WTC11 (cell line): ENCODE results near the gene CRIP1. TPM values are rescaled to one million over a fixed set of nuclear protein-coding genes. Genes with fewer than 3 reads are reported as not detected.
A peak's percentile ranks its signal among the peaks of the same experiment; 100 is the strongest.

ENCODE experiments used
- ATAC-seq: fragments of 200-7000 bp; cut with Tn5 transposase; 2 replicates; pipeline ENCODE4 v1.10.0; 2021; ENCODE audit warnings: mild to moderate bottlenecking, moderate library complexity
- CTCF ChIA-PET: fragments of 300-600 bp; sonication (Branson Sonifier 250); formaldehyde crosslinking; loops from one replicate; lab custom pipeline; 2021; ENCODE audit warnings: antibody characterized with exemption; lab: Charles Lee
- POLR2A ChIA-PET: fragments of 350-600 bp; sonication (Branson Sonifier 250); formaldehyde crosslinking; loops from one replicate; lab custom pipeline; 2021; ENCODE audit warnings: antibody characterized with exemption; lab: Charles Lee
- DNase-seq: peaks from one replicate; pipeline ENCODE4 v3.0.0; 2021; ENCODE audit warnings: low spot score
- H3K27ac Mint-ChIP-seq: 2 replicates; pipeline ENCODE4 v1.8.0; 2021; ENCODE audit warnings: mixed read lengths
- H3K27me3 Mint-ChIP-seq: 2 replicates; pipeline ENCODE4 v1.8.0; 2021; ENCODE audit warnings: low read depth, mild to moderate bottlenecking, moderate library complexity, mixed read lengths
- H3K36me3 Mint-ChIP-seq: 2 replicates; pipeline ENCODE4 v1.8.0; 2021; ENCODE audit warnings: mixed read lengths
- H3K4me1 Mint-ChIP-seq: 2 replicates; pipeline ENCODE4 v1.8.0; 2022; ENCODE audit warnings: mixed read lengths
- H3K4me3 Mint-ChIP-seq: 2 replicates; pipeline ENCODE4 v1.8.0; 2021; ENCODE audit warnings: mild to moderate bottlenecking, moderate library complexity, mixed read lengths
- H3K9me3 Mint-ChIP-seq: 2 replicates; pipeline ENCODE4 v1.8.0; 2021; ENCODE audit warnings: mixed read lengths
- CDX4 ChIP-seq: fragments of 250-450 bp; sonication (Bioruptor Pico); IDR thresholded peaks from 2 replicates; pipeline ENCODE4 v1.9.0; 2021; ENCODE audit warnings: moderate library complexity, mild to moderate bottlenecking, inconsistent platforms, borderline replicate concordance
- MAX ChIP-seq: sonication (generic); formaldehyde crosslinking; IDR thresholded peaks from 2 replicates; pipeline ENCODE4 v1.8.0; 2022; ENCODE audit warnings: mild to moderate bottlenecking, missing genetic modification reagents
- NFYB ChIP-seq: sonication (generic); formaldehyde crosslinking; conservative IDR thresholded peaks from 2 replicates; pipeline ENCODE4 v1.8.0; 2022; ENCODE audit warnings: low read depth, missing genetic modification reagents
- ZNF138 ChIP-seq: sonication (generic); formaldehyde crosslinking; conservative IDR thresholded peaks from 2 replicates; pipeline ENCODE4 v1.8.1; 2022; ENCODE audit warnings: mild to moderate bottlenecking, moderate library complexity, missing genetic modification reagents
- ZNF232 ChIP-seq: sonication (generic); formaldehyde crosslinking; IDR thresholded peaks from 2 replicates; pipeline ENCODE4 v1.8.0; 2022; ENCODE audit warnings: mild to moderate bottlenecking, missing genetic modification reagents
- ZNF396 ChIP-seq: fragments of 250-450 bp; sonication (Bioruptor Pico); IDR thresholded peaks from 2 replicates; pipeline ENCODE4 v1.8.0; 2021; ENCODE audit warnings: mild to moderate bottlenecking, moderate library complexity, borderline replicate concordance
- total RNA-seq: library from RNA; stranded (reverse); gene quantifications from 3 replicates; pipeline ENCODE4 v1.2.3, GENCODE V29; 2021
- TF ChIP-seq, protein P1 (sequence below): sonication (generic); formaldehyde crosslinking; IDR thresholded peaks from 2 replicates; pipeline ENCODE4 v1.8.1; 2023; ENCODE audit warnings: mild to moderate bottlenecking, missing genetic modification reagents, moderate library complexity
- TF ChIP-seq, protein P2 (sequence below): sonication (generic); formaldehyde crosslinking; conservative IDR thresholded peaks from 2 replicates; pipeline ENCODE4 v1.8.1; 2023; ENCODE audit warnings: mild to moderate bottlenecking, low read depth, missing genetic modification reagents, moderate library complexity
- TF ChIP-seq, protein P3 (sequence below): sonication (generic); formaldehyde crosslinking; IDR thresholded peaks from 2 replicates; pipeline ENCODE4 v1.8.1; 2023; ENCODE audit warnings: mild to moderate bottlenecking, moderate library complexity, missing genetic modification reagents
- TF ChIP-seq, protein P4 (sequence below): sonication (generic); formaldehyde crosslinking; IDR thresholded peaks from 2 replicates; pipeline ENCODE4 v1.8.1; 2022; ENCODE audit warnings: missing genetic modification reagents, borderline replicate concordance
- TF ChIP-seq, protein P5 (sequence below): fragments of 200-600 bp; IDR thresholded peaks from 2 replicates; pipeline ENCODE4 v1.8.0; 2022; ENCODE audit warnings: antibody characterized with exemption

Gene CRIP1
- total RNA-seq, 1 experiment from 2014 or later = 9.0 TPM

- TF ChIP-seq, protein P1, sequence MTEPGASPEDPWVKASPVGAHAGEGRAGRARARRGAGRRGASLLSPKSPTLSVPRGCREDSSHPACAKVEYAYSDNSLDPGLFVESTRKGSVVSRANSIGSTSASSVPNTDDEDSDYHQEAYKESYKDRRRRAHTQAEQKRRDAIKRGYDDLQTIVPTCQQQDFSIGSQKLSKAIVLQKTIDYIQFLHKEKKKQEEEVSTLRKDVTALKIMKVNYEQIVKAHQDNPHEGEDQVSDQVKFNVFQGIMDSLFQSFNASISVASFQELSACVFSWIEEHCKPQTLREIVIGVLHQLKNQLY (CRISPR knock-in tag) = no peak
- TF ChIP-seq, protein P2, sequence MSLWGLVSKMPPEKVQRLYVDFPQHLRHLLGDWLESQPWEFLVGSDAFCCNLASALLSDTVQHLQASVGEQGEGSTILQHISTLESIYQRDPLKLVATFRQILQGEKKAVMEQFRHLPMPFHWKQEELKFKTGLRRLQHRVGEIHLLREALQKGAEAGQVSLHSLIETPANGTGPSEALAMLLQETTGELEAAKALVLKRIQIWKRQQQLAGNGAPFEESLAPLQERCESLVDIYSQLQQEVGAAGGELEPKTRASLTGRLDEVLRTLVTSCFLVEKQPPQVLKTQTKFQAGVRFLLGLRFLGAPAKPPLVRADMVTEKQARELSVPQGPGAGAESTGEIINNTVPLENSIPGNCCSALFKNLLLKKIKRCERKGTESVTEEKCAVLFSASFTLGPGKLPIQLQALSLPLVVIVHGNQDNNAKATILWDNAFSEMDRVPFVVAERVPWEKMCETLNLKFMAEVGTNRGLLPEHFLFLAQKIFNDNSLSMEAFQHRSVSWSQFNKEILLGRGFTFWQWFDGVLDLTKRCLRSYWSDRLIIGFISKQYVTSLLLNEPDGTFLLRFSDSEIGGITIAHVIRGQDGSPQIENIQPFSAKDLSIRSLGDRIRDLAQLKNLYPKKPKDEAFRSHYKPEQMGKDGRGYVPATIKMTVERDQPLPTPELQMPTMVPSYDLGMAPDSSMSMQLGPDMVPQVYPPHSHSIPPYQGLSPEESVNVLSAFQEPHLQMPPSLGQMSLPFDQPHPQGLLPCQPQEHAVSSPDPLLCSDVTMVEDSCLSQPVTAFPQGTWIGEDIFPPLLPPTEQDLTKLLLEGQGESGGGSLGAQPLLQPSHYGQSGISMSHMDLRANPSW (CRISPR knock-in tag) = no peak
- TF ChIP-seq CDX4 (CRISPR knock-in tag) (no peak), ZNF396 (no peak), ZNF232 (CRISPR knock-in tag) (no peak), MAX (CRISPR knock-in tag) (no peak), ZNF138 (no peak)
- TF ChIP-seq, protein P3, sequence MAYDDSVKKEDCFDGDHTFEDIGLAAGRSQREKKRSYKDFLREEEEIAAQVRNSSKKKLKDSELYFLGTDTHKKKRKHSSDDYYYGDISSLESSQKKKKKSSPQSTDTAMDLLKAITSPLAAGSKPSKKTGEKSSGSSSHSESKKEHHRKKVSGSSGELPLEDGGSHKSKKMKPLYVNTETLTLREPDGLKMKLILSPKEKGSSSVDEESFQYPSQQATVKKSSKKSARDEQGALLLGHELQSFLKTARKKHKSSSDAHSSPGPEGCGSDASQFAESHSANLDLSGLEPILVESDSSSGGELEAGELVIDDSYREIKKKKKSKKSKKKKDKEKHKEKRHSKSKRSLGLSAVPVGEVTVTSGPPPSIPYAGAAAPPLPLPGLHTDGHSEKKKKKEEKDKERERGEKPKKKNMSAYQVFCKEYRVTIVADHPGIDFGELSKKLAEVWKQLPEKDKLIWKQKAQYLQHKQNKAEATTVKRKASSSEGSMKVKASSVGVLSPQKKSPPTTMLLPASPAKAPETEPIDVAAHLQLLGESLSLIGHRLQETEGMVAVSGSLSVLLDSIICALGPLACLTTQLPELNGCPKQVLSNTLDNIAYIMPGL (CRISPR knock-in tag) = no peak
- TF ChIP-seq, protein P4, sequence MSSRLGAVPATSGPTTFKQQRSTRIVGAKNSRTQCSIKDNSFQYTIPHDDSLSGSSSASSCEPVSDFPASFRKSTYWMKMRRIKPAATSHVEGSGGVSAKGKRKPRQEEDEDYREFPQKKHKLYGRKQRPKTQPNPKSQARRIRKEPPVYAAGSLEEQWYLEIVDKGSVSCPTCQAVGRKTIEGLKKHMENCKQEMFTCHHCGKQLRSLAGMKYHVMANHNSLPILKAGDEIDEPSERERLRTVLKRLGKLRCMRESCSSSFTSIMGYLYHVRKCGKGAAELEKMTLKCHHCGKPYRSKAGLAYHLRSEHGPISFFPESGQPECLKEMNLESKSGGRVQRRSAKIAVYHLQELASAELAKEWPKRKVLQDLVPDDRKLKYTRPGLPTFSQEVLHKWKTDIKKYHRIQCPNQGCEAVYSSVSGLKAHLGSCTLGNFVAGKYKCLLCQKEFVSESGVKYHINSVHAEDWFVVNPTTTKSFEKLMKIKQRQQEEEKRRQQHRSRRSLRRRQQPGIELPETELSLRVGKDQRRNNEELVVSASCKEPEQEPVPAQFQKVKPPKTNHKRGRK = no peak
- H3K4me1 Mint-ChIP-seq = no peaks in the 10 kb centered on the region
- DNase-seq = no peak
- H3K27ac Mint-ChIP-seq = no peak overlapping the region
- peaks cover 22% of the 10 kb centered on the region for H3K36me3 Mint-ChIP-seq
- peak; percentile 6 for ATAC-seq
- no peaks in the 10 kb centered on the region for H3K9me3 Mint-ChIP-seq
- ChIA-PET POLR2A (no interaction called here), CTCF (interaction anchor here (0.6 to 2.0 kb wide), 21 partner anchors 8 to 199 kb away, joined by 3 to 16 read pairs (median 5); partner anchors contain the start of gene CRIP1)
- no peaks in the 10 kb centered on the region for H3K27me3 Mint-ChIP-seq
- H3K4me3 Mint-ChIP-seq = no peak overlapping the region
Measured at GRCh38 chr14:105447651-105448640, 38.7 kb upstream of the CRIP1 start.

DNA sequence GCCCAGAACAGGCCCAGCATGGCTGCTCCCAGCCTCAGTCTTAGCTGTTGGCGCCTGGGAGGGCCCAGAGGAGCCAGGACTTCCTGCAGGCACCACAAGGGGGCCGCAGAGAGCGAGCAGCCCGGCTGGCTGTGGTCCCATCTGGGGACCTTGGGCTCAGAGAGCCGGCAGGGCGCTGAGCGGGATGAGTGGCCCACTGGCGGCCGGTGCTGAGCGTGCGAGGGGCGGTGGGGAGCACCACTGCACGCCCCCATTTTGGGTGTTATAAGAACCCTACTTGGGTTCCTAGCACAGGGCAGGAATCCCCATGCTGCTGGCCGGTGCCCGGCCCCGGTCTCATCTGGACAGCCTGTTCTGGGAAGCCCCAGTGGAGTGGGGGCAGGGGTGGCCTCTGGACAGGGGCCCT lies 38.0 kb upstream of the CRIP1 start:
- POLR2A ChIA-PET = no interaction called here
- no peaks in the 10 kb centered on the region for H3K4me1 Mint-ChIP-seq

More for the DNA sequence above, 38.0 kb upstream of the CRIP1 start:
- ATAC-seq (peak; percentile 91), DNase-seq (peak; percentile 83)
- no peaks in the 10 kb centered on the region for H3K9me3 Mint-ChIP-seq
- no peak overlapping the region for H3K27ac Mint-ChIP-seq
- peaks cover 21% of the 10 kb centered on the region for H3K36me3 Mint-ChIP-seq
- CTCF ChIA-PET = interaction anchor here (0.6 to 2.0 kb wide), 22 partner anchors 9 to 419 kb away, joined by 3 to 16 read pairs (median 4); partner anchors contain the start of gene CRIP1
- H3K4me3 Mint-ChIP-seq = no peak overlapping the region
- H3K27me3 Mint-ChIP-seq = no peaks in the 10 kb centered on the region
- TF ChIP-seq, protein P5, sequence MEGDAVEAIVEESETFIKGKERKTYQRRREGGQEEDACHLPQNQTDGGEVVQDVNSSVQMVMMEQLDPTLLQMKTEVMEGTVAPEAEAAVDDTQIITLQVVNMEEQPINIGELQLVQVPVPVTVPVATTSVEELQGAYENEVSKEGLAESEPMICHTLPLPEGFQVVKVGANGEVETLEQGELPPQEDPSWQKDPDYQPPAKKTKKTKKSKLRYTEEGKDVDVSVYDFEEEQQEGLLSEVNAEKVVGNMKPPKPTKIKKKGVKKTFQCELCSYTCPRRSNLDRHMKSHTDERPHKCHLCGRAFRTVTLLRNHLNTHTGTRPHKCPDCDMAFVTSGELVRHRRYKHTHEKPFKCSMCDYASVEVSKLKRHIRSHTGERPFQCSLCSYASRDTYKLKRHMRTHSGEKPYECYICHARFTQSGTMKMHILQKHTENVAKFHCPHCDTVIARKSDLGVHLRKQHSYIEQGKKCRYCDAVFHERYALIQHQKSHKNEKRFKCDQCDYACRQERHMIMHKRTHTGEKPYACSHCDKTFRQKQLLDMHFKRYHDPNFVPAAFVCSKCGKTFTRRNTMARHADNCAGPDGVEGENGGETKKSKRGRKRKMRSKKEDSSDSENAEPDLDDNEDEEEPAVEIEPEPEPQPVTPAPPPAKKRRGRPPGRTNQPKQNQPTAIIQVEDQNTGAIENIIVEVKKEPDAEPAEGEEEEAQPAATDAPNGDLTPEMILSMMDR = peak; percentile 77
- no peak for TF ChIP-seq NFYB (CRISPR knock-in tag)
- TF ChIP-seq, protein P3 (CRISPR knock-in tag) = peak; percentile 63; the same call in 1 of the 2 replicates
